H1 (cell line): ENCODE results near the gene SLC4A9. TPM values are rescaled to one million over a fixed set of nuclear protein-coding genes. Genes with fewer than 3 reads are reported as not detected.

Experiments used
- CTCF ChIA-PET: fragments of 300-600 bp; sonication (Branson Sonifier 250); formaldehyde crosslinking; loops from one replicate; lab custom pipeline; 2021; ENCODE audit not compliant: partially characterized antibody; lab: Charles Lee
- POLR2A ChIA-PET: fragments of 300-600 bp; sonication (Branson Sonifier 250); formaldehyde crosslinking; loops from one replicate; lab custom pipeline; 2021; ENCODE audit warnings: inconsistent platforms; ENCODE audit not compliant: partially characterized antibody; lab: Charles Lee
- DNase-seq, 2 experiments: peaks; one replicate each; pipeline versions ENCODE4 v3.0.0 to v3.0.0-alpha.2; 2010 to 2022; ENCODE audit warnings: low spot score in 2 of 2, low read depth in 1 of 2, mixed read lengths in 1 of 2
- FAIRE-seq: peaks from 2 replicates; lab custom pipeline; 2011; peaks lifted over from hg19 to GRCh38; lab: Jason Lieb, UNC
- H2AFZ ChIP-seq: 2 replicates; pipeline ENCODE4 v1.8.1; 2012; ENCODE audit warnings: low read length, inconsistent platforms
- H2AK5ac ChIP-seq: 2 replicates; pipeline ENCODE4 v1.6.1; 2013; ENCODE audit warnings: low read depth, low read length
- H2BK120ac ChIP-seq: replicated peaks from 2 replicates; pipeline ENCODE3; 2013; ENCODE audit warnings: low read depth, low read length, inconsistent platforms
- H2BK12ac ChIP-seq: 2 replicates; pipeline ENCODE4 v1.6.1; 2013; ENCODE audit warnings: low read depth, low read length
- H2BK15ac ChIP-seq: 2 replicates; pipeline ENCODE4 v1.6.1; 2013; ENCODE audit warnings: low read length
- H2BK20ac ChIP-seq: 2 replicates; pipeline ENCODE4 v1.6.1; 2013; ENCODE audit warnings: low read length
- H2BK5ac ChIP-seq: 2 replicates; pipeline ENCODE4 v1.6.1; 2013; ENCODE audit warnings: low read depth, low read length
- H3K14ac ChIP-seq: 2 replicates; pipeline ENCODE4 v1.6.1; 2013; ENCODE audit warnings: inconsistent platforms; ENCODE audit not compliant: insufficient read length
- H3K18ac ChIP-seq: 2 replicates; pipeline ENCODE4 v1.6.1; 2013; ENCODE audit warnings: low read length; ENCODE audit errors: extremely low read depth
- H3K23ac ChIP-seq: 2 replicates; pipeline ENCODE4 v1.6.1; 2013; ENCODE audit warnings: inconsistent platforms; ENCODE audit not compliant: insufficient read length
- H3K23me2 ChIP-seq: 2 replicates; pipeline ENCODE4 v1.6.1; 2013; ENCODE audit warnings: low read depth, low read length
- H3K27ac ChIP-seq: 2 replicates; pipeline ENCODE4 v1.6.1; 2011; ENCODE audit warnings: low read depth, low read length, inconsistent platforms
- H3K27me3 ChIP-seq, 4 experiments: replicated peaks in 1 of 4; 1 replicate in 1 of 4; 2 replicates in 3 of 4; pipeline versions ENCODE4 v1.6.1 to v1.8.1; 2011 to 2013; ENCODE audit warnings: low read length in 3 of 4, mild to moderate bottlenecking in 3 of 4, inconsistent platforms in 2 of 4, mixed read lengths in 2 of 4, moderate library complexity in 1 of 4; ENCODE audit not compliant: control insufficient read depth in 3 of 4, insufficient read depth in 3 of 4; ENCODE audit errors: extremely low read depth in 1 of 4
- H3K36me3 ChIP-seq, 4 experiments: 2 replicates each; pipeline versions ENCODE4 v1.6.1 to v1.8.1; 2011 to 2013; ENCODE audit warnings: mild to moderate bottlenecking in 4 of 4, low read length in 3 of 4, moderate library complexity in 2 of 4, control low read depth in 1 of 4, inconsistent platforms in 1 of 4; ENCODE audit not compliant: insufficient read depth in 4 of 4, control insufficient read depth in 2 of 4
- H3K4ac ChIP-seq: replicated peaks from 2 replicates; pipeline ENCODE3; 2013; ENCODE audit warnings: low read length, low read depth, mixed read lengths, inconsistent platforms; ENCODE audit not compliant: insufficient read length
- H3K4me1 ChIP-seq, 4 experiments: replicated peaks in 1 of 4; 1 replicate in 1 of 4; 2 replicates in 3 of 4; pipeline versions ENCODE4 v1.6.1 to v1.8.1; 2011 to 2013; ENCODE audit warnings: low read length in 3 of 4, inconsistent platforms in 2 of 4, mixed read lengths in 1 of 4; ENCODE audit not compliant: insufficient read depth in 4 of 4, control insufficient read depth in 3 of 4
- H3K4me2 ChIP-seq, 2 experiments: 2 replicates each; pipeline versions ENCODE4 v1.6.1 to v1.8.1; 2011 to 2013; ENCODE audit warnings: low read depth in 2 of 2, low read length in 2 of 2, control low read depth in 1 of 2, inconsistent platforms in 1 of 2, mild to moderate bottlenecking in 1 of 2; ENCODE audit not compliant: insufficient read depth in 1 of 2
- H3K4me3 ChIP-seq, 4 experiments: fragments of 200-600, 300-600 bp in 1 of 4; sonication (generic), shearing (Covaris generic), sonication (Bioruptor Twin) in 1 of 4; 2 replicates each; pipeline versions ENCODE4 v1.5.1 to v1.8.1; 2011 to 2016; ENCODE audit warnings: low read length in 4 of 4, low read depth in 3 of 4, control low read depth in 2 of 4, inconsistent platforms in 2 of 4, mild to moderate bottlenecking in 2 of 4, mixed read lengths in 1 of 4, moderate library complexity in 1 of 4; ENCODE audit not compliant: insufficient read depth in 2 of 4; ENCODE audit errors: extremely low read depth in 1 of 4
- H3K56ac ChIP-seq: replicated peaks from 2 replicates; pipeline ENCODE3; 2013; ENCODE audit warnings: low read depth, mild to moderate bottlenecking, mixed read lengths, low read length, inconsistent platforms; ENCODE audit not compliant: insufficient read length
- H3K79me1 ChIP-seq: 2 replicates; pipeline ENCODE4 v1.6.1; 2013; ENCODE audit warnings: low read depth, low read length, control low read depth
- H3K79me2 ChIP-seq, 2 experiments: 2 replicates each; pipeline versions ENCODE4 v1.6.1 to v1.8.1; 2012 to 2013; ENCODE audit warnings: low read length in 2 of 2, mild to moderate bottlenecking in 2 of 2, inconsistent platforms in 1 of 2; ENCODE audit not compliant: insufficient read depth in 2 of 2, control insufficient read depth in 1 of 2
- H3K9ac ChIP-seq, 4 experiments: replicated peaks in 1 of 4; 1 replicate in 1 of 4; 2 replicates in 3 of 4; pipeline versions ENCODE4 v1.6.1 to v1.8.1; 2011 to 2013; ENCODE audit warnings: low read depth in 3 of 4, low read length in 3 of 4, control low read depth in 2 of 4, mild to moderate bottlenecking in 2 of 4, moderate library complexity in 2 of 4, inconsistent platforms in 1 of 4; ENCODE audit errors: extremely low read depth in 1 of 4
- H3K9me3 ChIP-seq, 2 experiments: 2 replicates each; pipeline versions ENCODE4 v1.6.1 to v1.8.1; 2012 to 2013; ENCODE audit warnings: mild to moderate bottlenecking in 2 of 2, moderate library complexity in 2 of 2, control low read depth in 1 of 2, inconsistent platforms in 1 of 2, low read depth in 1 of 2, low read length in 1 of 2, mixed read lengths in 1 of 2; ENCODE audit not compliant: insufficient read depth in 2 of 2
- H4K20me1 ChIP-seq, 2 experiments: replicated peaks in 1 of 2; 2 replicates each; pipeline versions ENCODE3 to v1.8.1; 2011 to 2013; ENCODE audit warnings: inconsistent platforms in 2 of 2, low read length in 2 of 2, mild to moderate bottlenecking in 1 of 2; ENCODE audit not compliant: insufficient read depth in 2 of 2, control insufficient read depth in 1 of 2
- H4K5ac ChIP-seq: 2 replicates; pipeline ENCODE4 v1.6.1; 2013; ENCODE audit warnings: low read length, low read depth, mixed read lengths, inconsistent platforms; ENCODE audit not compliant: insufficient read length
- H4K8ac ChIP-seq: 2 replicates; pipeline ENCODE4 v1.8.0; 2013; ENCODE audit warnings: mild to moderate bottlenecking, moderate library complexity, low read length, inconsistent platforms; ENCODE audit not compliant: insufficient read depth; ENCODE audit errors: extremely low read depth
- H4K91ac ChIP-seq: replicated peaks from 2 replicates; pipeline ENCODE3; 2013; ENCODE audit warnings: low read length, mixed read lengths, inconsistent platforms; ENCODE audit not compliant: insufficient read length
- WGBS, 2 experiments: shearing (Covaris generic) in 1 of 2; methylation state at CpG; one replicate each; pipeline versions ENCODE4 v1.1.6 to v1.1.7; 2013 to 2015; ENCODE audit warnings: low lambda C conversion rate in 2 of 2, mixed read lengths in 2 of 2, inconsistent platforms in 1 of 2, low coverage in 1 of 2, missing lambda C conversion rate in 1 of 2; ENCODE audit not compliant: insufficient replicate concordance in 2 of 2, insufficient coverage in 1 of 2, insufficient read length in 1 of 2; ENCODE audit errors: extremely low coverage in 1 of 2, missing lambda C conversion rate in 1 of 2; 5-methylcytosine and 5-hydroxymethylcytosine counted together
- polyA plus RNA-seq, 7 experiments: library from polyadenylated mRNA; depleted of rRNA in 3 of 7; stranded (reverse) in 5 of 7; unstranded in 2 of 7; fragments of >200 nt in 5 of 7; fragments of 200-250 nt in 2 of 7; gene quantifications; 1 replicate in 5 of 7; 2 replicates in 1 of 7; 4 replicates in 1 of 7; pipeline versions ENCODE4 v1.2.1 to v1.2.3, GENCODE V29; 2011 to 2013; ENCODE audit warnings: missing spikeins in 2 of 7, mixed read lengths in 2 of 7
- total RNA-seq: library from RNA; stranded (reverse); fragmentation: NEBNext Ultra II Directional; extraction: Animal tissue kit (Norgen Biotek cat#: 25700); gene quantifications from 2 replicates; pipeline ENCODE4 v1.2.1, GENCODE V29; 2021

SLC4A9 gene
- total and polyA plus RNA-seq, 2 of the 8 experiments (the other 6 are each of a cell fraction or from before 2014, with no cell fraction given): 0.15 to 0.28 TPM

DNA sequence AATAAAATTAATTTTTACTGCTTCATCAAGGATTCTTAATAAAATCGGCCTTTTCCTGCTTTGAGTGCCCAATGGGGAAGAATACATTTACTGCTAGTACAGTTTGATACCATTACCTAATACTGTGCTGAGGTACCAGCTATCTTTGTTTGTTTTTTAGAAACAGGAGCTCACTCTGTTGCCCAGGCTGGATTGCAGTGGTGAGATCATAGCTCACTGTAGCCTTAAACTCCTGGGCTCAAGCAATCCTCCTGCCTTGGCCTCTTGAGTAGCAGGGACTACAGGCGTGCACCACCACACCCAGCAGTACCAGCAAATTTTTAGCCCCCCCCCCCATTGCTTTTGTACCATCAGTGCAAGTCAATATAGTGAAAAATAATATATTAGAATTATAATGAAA is 28.1 kb downstream of the SLC4A9 start:
- H2BK120ac ChIP-seq: no peak overlapping the region
- no peak overlapping the region for H3K23ac ChIP-seq
- no peak overlapping the region for H3K14ac ChIP-seq
- H3K9ac ChIP-seq: no peak overlapping the region
- no peak overlapping the region for H3K4me2 ChIP-seq
- H3K23me2 ChIP-seq: no peaks in the 10 kb centered on the region
- H2BK5ac ChIP-seq: no peak overlapping the region
- H2BK12ac ChIP-seq: no peak overlapping the region
- CTCF ChIA-PET: interaction anchor here (0.6 to 4.0 kb wide), 6 partner anchors 15 to 374 kb away, joined by 3 to 28 read pairs (median 3); partner anchors contain the start of gene EIF4EBP3
- no peaks in the 10 kb centered on the region for H4K20me1 ChIP-seq
- no peak overlapping the region for H3K18ac ChIP-seq
- H3K36me3 ChIP-seq: no peaks in the 10 kb centered on the region
- no peak overlapping the region for H2BK20ac ChIP-seq
- H2BK15ac ChIP-seq: no peak overlapping the region
- 88% methylated on average over 2 of the region's 2 CpGs; no CpG with 5 or more reads in 1 of the 2 experiments for WGBS, 2 experiments
- H4K91ac ChIP-seq: no peak overlapping the region
- H2AK5ac ChIP-seq: no peak overlapping the region
- no peak overlapping the region for H3K27ac ChIP-seq
- no peaks in the 10 kb centered on the region for H3K4me1 ChIP-seq
- no peaks in the 10 kb centered on the region for H3K27me3 ChIP-seq
- no peaks in the 10 kb centered on the region for H3K79me2 ChIP-seq
- H2AFZ ChIP-seq: no peak overlapping the region
- no peak overlapping the region for H3K4me3 ChIP-seq
- H4K8ac ChIP-seq: no peak overlapping the region
- DNase-seq (no peak), FAIRE-seq (no peak)
- H3K56ac ChIP-seq: no peak overlapping the region
- no peak overlapping the region for H3K4ac ChIP-seq
- POLR2A ChIA-PET: interaction anchor here (0.6 to 4.2 kb wide), 4 partner anchors 13 to 42 kb away, joined by 3 to 16 read pairs (median 4); partner anchors contain the start of genes ANKHD1 and HBEGF
- no peak overlapping the region for H4K5ac ChIP-seq
- no peaks in the 10 kb centered on the region for H3K9me3 ChIP-seq
- no peaks in the 10 kb centered on the region for H3K79me1 ChIP-seq
